CD4-positive, alpha-beta memory T cell (primary cell): Measurements from ENCODE around the gene IFRD1. TPM values are rescaled to one million over a fixed set of nuclear protein-coding genes. Genes with fewer than 3 reads are reported as not detected.

Experiments
- CTCF ChIA-PET: fragments of 350-600 bp; sonication (Branson Sonifier 250); formaldehyde crosslinking; loops from one replicate; lab custom pipeline; 2021; ENCODE audit warnings: inconsistent platforms; ENCODE audit not compliant: partially characterized antibody; lab: Charles Lee
- POLR2A ChIA-PET: fragments of 350-600 bp; sonication (Branson Sonifier 250); formaldehyde crosslinking; loops from one replicate; lab custom pipeline; 2021; ENCODE audit not compliant: partially characterized antibody; lab: Charles Lee
- DNase-seq, 5 donors: peaks; one replicate each; pipeline versions ENCODE4 v3.0.0 to v3.0.0-alpha.2; 2020 to 2022; ENCODE audit warnings: mixed read lengths in 1 of 5
- H3K27ac ChIP-seq: one replicate; pipeline ENCODE4 v1.7.0; 2013; ENCODE audit warnings: low read depth, low read length
- H3K27me3 ChIP-seq: 2 replicates; pipeline ENCODE4 v1.7.0; 2013; ENCODE audit warnings: mild to moderate bottlenecking, low read length, moderate library complexity; ENCODE audit not compliant: insufficient read depth
- H3K36me3 ChIP-seq: 2 replicates; pipeline ENCODE4 v1.7.0; 2013; ENCODE audit warnings: mild to moderate bottlenecking, low read length, moderate library complexity; ENCODE audit not compliant: insufficient read depth
- H3K4me1 ChIP-seq: 2 replicates; pipeline ENCODE4 v1.7.0; 2013; ENCODE audit warnings: mild to moderate bottlenecking, low read length, moderate library complexity; ENCODE audit not compliant: insufficient read depth
- H3K4me3 ChIP-seq, 2 donors: one replicate each; pipeline ENCODE4 v1.7.0; 2013; ENCODE audit warnings: low read length in 2 of 2, mild to moderate bottlenecking in 1 of 2
- H3K9me3 ChIP-seq, 2 donors: one replicate each; pipeline ENCODE4 v1.7.0; 2013; ENCODE audit warnings: low read length in 2 of 2, control low read depth in 1 of 2; ENCODE audit not compliant: control insufficient read depth in 1 of 2
- H3K27ac Mint-ChIP-seq, 7 donors: one replicate each; pipeline ENCODE4 v1.8.0; 2020 to 2021; ENCODE audit warnings: mixed read lengths in 7 of 7, mild to moderate bottlenecking in 6 of 7, inconsistent platforms in 3 of 7, moderate library complexity in 3 of 7
- H3K27me3 Mint-ChIP-seq, 2 donors: one replicate each; pipeline ENCODE4 v1.8.0; 2020 to 2021; ENCODE audit warnings: mixed read lengths in 2 of 2
- H3K36me3 Mint-ChIP-seq, 2 donors: one replicate each; pipeline ENCODE4 v1.8.0; 2020 to 2021; ENCODE audit warnings: mixed read lengths in 2 of 2, inconsistent platforms in 1 of 2, mild to moderate bottlenecking in 1 of 2
- H3K4me1 Mint-ChIP-seq, 4 donors: one replicate each; pipeline ENCODE4 v1.8.0; 2020 to 2021; ENCODE audit warnings: mixed read lengths in 4 of 4, mild to moderate bottlenecking in 1 of 4
- H3K4me3 Mint-ChIP-seq, 8 donors: one replicate each; pipeline ENCODE4 v1.8.0; 2020 to 2021; ENCODE audit warnings: mixed read lengths in 8 of 8, mild to moderate bottlenecking in 7 of 8, moderate library complexity in 6 of 8, inconsistent platforms in 3 of 8
- H3K9me3 Mint-ChIP-seq, 8 donors: one replicate each; pipeline ENCODE4 v1.8.0; 2020 to 2021; ENCODE audit warnings: mixed read lengths in 8 of 8, mild to moderate bottlenecking in 5 of 8, inconsistent platforms in 3 of 8, moderate library complexity in 1 of 8
- intact Hi-C: fragments of 100-400 bp; cut with micrococcal nuclease; formaldehyde crosslinking; loops from one replicate; pipeline ENCODE4 v1.15.1; 2023
- polyA plus RNA-seq, 2 donors: library from polyadenylated mRNA; unstranded; fragments of 300-500 nt; fragmentation: Illumina TruSeq; gene quantifications; one replicate each; pipeline ENCODE4 v1.2.3, GENCODE V29; 2021
- total RNA-seq, 2 experiments: library from RNA; stranded (reverse); gene quantifications; one replicate each; pipeline ENCODE4 v1.2.3, GENCODE V29; 2021

IFRD1 gene
- total and polyA plus RNA-seq, 4 experiments from 2014 or later: 19.8 to 57.0 (median 43.6) TPM

- no peaks in the 10 kb centered on the region for H3K36me3 ChIP-seq
- ChIA-PET CTCF (interaction anchor here (0.6 to 1.2 kb wide), 4 partner anchors 15 to 756 kb away, joined by 3 to 6 read pairs (median 4); no protein-coding TSS in a partner anchor), POLR2A (no interaction called here)
- H3K9me3 ChIP-seq: no peaks in the 10 kb centered on the region
- H3K27me3 Mint-ChIP-seq: peaks cover 1 to 3% of the 10 kb centered on the region in 2 donors
- H3K27me3 ChIP-seq: no peaks in the 10 kb centered on the region
- intact Hi-C loops: no loop called here
- H3K4me1 Mint-ChIP-seq: peaks cover 0 to 2% (median 0%) of the 10 kb centered on the region in 4 donors
- H3K36me3 Mint-ChIP-seq: no peaks in the 10 kb centered on the region
- H3K27ac Mint-ChIP-seq: no peak overlapping the region
- DNase-seq: no peak
- H3K9me3 Mint-ChIP-seq: no peaks in the 10 kb centered on the region
- H3K4me3 ChIP-seq: no peak overlapping the region
- no peak overlapping the region for H3K27ac ChIP-seq
- no peaks in the 10 kb centered on the region for H3K4me1 ChIP-seq
- H3K4me3 Mint-ChIP-seq: no peak overlapping the region
Observed at GRCh38 chr7:112497481-112497880, 47.2 kb downstream of the IFRD1 start.

- no peak overlapping the region for H3K4me3 ChIP-seq
- H3K36me3 ChIP-seq: no peaks in the 10 kb centered on the region
- H3K9me3 ChIP-seq: no peaks in the 10 kb centered on the region
- Mint-ChIP-seq H3K4me1 (peaks cover 0 to 2% (median 0%) of the 10 kb centered on the region in 4 donors), H3K4me3 (no peak overlapping the region), H3K27me3 (peaks cover 8 to 9% of the 10 kb centered on the region in 2 donors), H3K9me3 (no peaks in the 10 kb centered on the region), H3K27ac (no peak overlapping the region), H3K36me3 (no peaks in the 10 kb centered on the region)
- DNase-seq: no peak
- CTCF ChIA-PET: interaction anchor here (0.7 kb wide), 2 partner anchors 29 to 1215 kb away, joined by 3 to 5 read pairs; no protein-coding TSS in a partner anchor
- no peak overlapping the region for H3K27ac ChIP-seq
- H3K4me1 ChIP-seq: no peaks in the 10 kb centered on the region
- intact Hi-C loops: no loop called here
- no peaks in the 10 kb centered on the region for H3K27me3 ChIP-seq
- POLR2A ChIA-PET: no interaction called here
Observed at GRCh38 chr7:112500619-112501018, 50.4 kb downstream of the IFRD1 start.

- Mint-ChIP-seq H3K9me3 (no peaks in the 10 kb centered on the region), H3K27ac (no peak overlapping the region), H3K27me3 (peaks cover 6 to 9% of the 10 kb centered on the region in 2 donors)
Observed at GRCh38 chr7:112501801-112502503, 51.7 kb downstream of the IFRD1 start.

GRCh38 chr7:112502700-112503099 lies 52.4 kb downstream of the IFRD1 start:
- ChIA-PET CTCF (no interaction called here), POLR2A (no interaction called here)
- Mint-ChIP-seq H3K27ac (no peak overlapping the region), H3K9me3 (no peaks in the 10 kb centered on the region), H3K4me1 (no peaks in the 10 kb centered on the region), H3K36me3 (no peaks in the 10 kb centered on the region), H3K27me3 (peaks cover 6 to 9% of the 10 kb centered on the region in 2 donors), H3K4me3 (no peak overlapping the region)
- Histone ChIP-seq H3K9me3 (no peaks in the 10 kb centered on the region), H3K27ac (no peak overlapping the region), H3K27me3 (no peaks in the 10 kb centered on the region), H3K36me3 (no peaks in the 10 kb centered on the region), H3K4me3 (no peak overlapping the region), H3K4me1 (no peaks in the 10 kb centered on the region)
- intact Hi-C loops: no loop called here
- DNase-seq: no peak

More at GRCh38 chr7:112501801-112502503, 51.7 kb downstream of the IFRD1 start:
- ChIA-PET POLR2A (no interaction called here), CTCF (no interaction called here)
- Histone ChIP-seq H3K4me3 (no peak overlapping the region), H3K4me1 (no peaks in the 10 kb centered on the region), H3K36me3 (no peaks in the 10 kb centered on the region), H3K27ac (no peak overlapping the region), H3K27me3 (no peaks in the 10 kb centered on the region), H3K9me3 (no peaks in the 10 kb centered on the region)
- intact Hi-C loops: no loop called here
- Mint-ChIP-seq H3K4me3 (no peak overlapping the region), H3K36me3 (no peaks in the 10 kb centered on the region), H3K4me1 (no peaks in the 10 kb centered on the region)
- no peak for DNase-seq

- intact Hi-C loops: no loop called here
- Mint-ChIP-seq H3K4me3 (no peak overlapping the region), H3K36me3 (no peaks in the 10 kb centered on the region), H3K27ac (peak overlapping the region in 1 of 7 donors; percentile 37), H3K9me3 (no peaks in the 10 kb centered on the region), H3K27me3 (peaks cover 5 to 7% of the 10 kb centered on the region in 2 donors), H3K4me1 (no peaks in the 10 kb centered on the region)
- no peak overlapping the region for H3K27ac ChIP-seq
- no peaks in the 10 kb centered on the region for H3K9me3 ChIP-seq
- no peaks in the 10 kb centered on the region for H3K36me3 ChIP-seq
- POLR2A ChIA-PET: no interaction called here
- H3K4me3 ChIP-seq: no peak overlapping the region
- H3K27me3 ChIP-seq: no peaks in the 10 kb centered on the region
- DNase-seq: no peak
- no peaks in the 10 kb centered on the region for H3K4me1 ChIP-seq
- CTCF ChIA-PET: no interaction called here
Observed at GRCh38 chr7:112503361-112503972, 53.2 kb downstream of the IFRD1 start.

- no peaks in the 10 kb centered on the region for H3K9me3 Mint-ChIP-seq
- H3K9me3 ChIP-seq: no peaks in the 10 kb centered on the region
- no peak overlapping the region for H3K4me3 Mint-ChIP-seq
- H3K27me3 Mint-ChIP-seq: peaks cover 5 to 7% of the 10 kb centered on the region in 2 donors
- no peaks in the 10 kb centered on the region for H3K4me1 ChIP-seq
- no peak overlapping the region for H3K27ac Mint-ChIP-seq
- H3K4me3 ChIP-seq: no peak overlapping the region
- intact Hi-C loops: no loop called here
- ChIA-PET CTCF (no interaction called here), POLR2A (no interaction called here)
- no peak overlapping the region for H3K27ac ChIP-seq
- DNase-seq: no peak
- H3K4me1 Mint-ChIP-seq: no peaks in the 10 kb centered on the region
- no peaks in the 10 kb centered on the region for H3K36me3 Mint-ChIP-seq
- no peaks in the 10 kb centered on the region for H3K27me3 ChIP-seq
- no peaks in the 10 kb centered on the region for H3K36me3 ChIP-seq
Observed at GRCh38 chr7:112504093-112504695, 53.9 kb downstream of the IFRD1 start.

- Mint-ChIP-seq H3K27ac (no peak overlapping the region), H3K9me3 (no peaks in the 10 kb centered on the region), H3K36me3 (no peaks in the 10 kb centered on the region), H3K4me1 (no peaks in the 10 kb centered on the region), H3K4me3 (no peak overlapping the region), H3K27me3 (peaks cover 7 to 9% of the 10 kb centered on the region in 2 donors)
- Histone ChIP-seq H3K27ac (no peak overlapping the region), H3K9me3 (no peaks in the 10 kb centered on the region), H3K4me3 (no peak overlapping the region), H3K4me1 (no peaks in the 10 kb centered on the region), H3K36me3 (no peaks in the 10 kb centered on the region), H3K27me3 (no peaks in the 10 kb centered on the region)
- no peak for DNase-seq
- ChIA-PET POLR2A (no interaction called here), CTCF (no interaction called here)
- intact Hi-C loops: no loop called here
Observed at GRCh38 chr7:112505495-112505894, 55.2 kb downstream of the IFRD1 start.
